SH-SY5Y (cell line): ENCODE data around the gene CD63.

ENCODE experiments used
- GATA2 ChIP-seq: IDR thresholded peaks from 2 replicates; pipeline ENCODE4 v1.6.1; 2011; ENCODE audit warnings: mild to moderate bottlenecking, low read depth, low read length
- GATA3 ChIP-seq: IDR thresholded peaks from 2 replicates; pipeline ENCODE4 v1.6.1; 2011; ENCODE audit warnings: low read depth, mild to moderate bottlenecking, low read length, moderate library complexity

DNA sequence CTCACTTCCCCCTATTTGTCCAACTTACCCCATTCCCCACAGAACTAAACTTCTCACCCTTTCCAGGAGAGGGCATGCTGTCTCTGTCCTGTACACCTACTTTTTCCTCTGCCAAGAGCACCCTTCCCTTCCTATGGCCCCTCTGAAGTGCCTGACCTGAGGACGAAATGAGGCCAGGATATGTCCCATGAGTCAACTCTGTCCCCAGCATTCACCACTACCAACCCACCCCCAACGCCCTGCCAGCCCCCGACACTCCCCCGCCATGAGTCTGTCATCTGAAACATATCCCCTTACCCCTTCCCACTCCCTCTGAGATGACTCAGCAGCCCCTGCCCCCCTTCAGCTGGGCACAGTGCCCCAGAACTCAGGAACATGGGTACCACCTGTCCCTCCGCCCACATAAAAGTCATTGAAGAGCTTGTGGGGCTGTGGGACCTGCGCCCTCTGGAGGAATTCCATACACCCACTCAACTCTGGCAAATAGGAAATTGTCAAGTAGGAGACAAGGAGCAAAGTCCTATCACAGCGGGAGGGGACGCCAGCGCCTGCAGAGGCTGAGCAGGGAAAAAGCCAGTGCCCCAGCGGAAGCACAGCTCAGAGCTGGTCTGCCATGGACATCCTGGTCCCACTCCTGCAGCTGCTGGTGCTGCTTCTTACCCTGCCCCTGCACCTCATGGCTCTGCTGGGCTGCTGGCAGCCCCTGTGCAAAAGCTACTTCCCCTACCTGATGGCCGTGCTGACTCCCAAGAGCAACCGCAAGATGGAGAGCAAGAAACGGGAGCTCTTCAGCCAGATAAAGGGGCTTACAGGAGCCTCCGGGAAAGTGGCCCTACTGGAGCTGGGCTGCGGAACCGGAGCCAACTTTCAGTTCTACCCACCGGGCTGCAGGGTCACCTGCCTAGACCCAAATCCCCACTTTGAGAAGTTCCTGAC lies 47.4 kb downstream of the CD63 start:
- TF ChIP-seq GATA2: no peak
- no peak for TF ChIP-seq GATA3
